Suprapubic skin (tissue), 4 donors: ENCODE data around the gene RCHY1.

Source experiments
- EP300 ChIP-seq: sonication (generic); formaldehyde crosslinking; IDR thresholded peaks from one replicate; pipeline ENCODE4 v1.6.1; 2017; ENCODE audit warnings: antibody characterized with exemption
- POLR2AphosphoS5 ChIP-seq, 3 donors: sonication (generic); formaldehyde crosslinking; IDR thresholded peaks; one replicate each; pipeline ENCODE4 v1.6.1; 2017; ENCODE audit warnings: antibody characterized with exemption in 3 of 3
- TF ChIP-seq, protein P1 (sequence below), 2 donors: fragments of 200-600 bp in 1 of 2; fragments of 450-650 bp in 1 of 2; sonication (generic) in 1 of 2; IDR thresholded peaks; one replicate each; pipeline ENCODE4 v1.5.1; 2016 to 2019; ENCODE audit warnings: antibody characterized with exemption in 2 of 2, mild to moderate bottlenecking in 1 of 2, moderate library complexity in 1 of 2

DNA sequence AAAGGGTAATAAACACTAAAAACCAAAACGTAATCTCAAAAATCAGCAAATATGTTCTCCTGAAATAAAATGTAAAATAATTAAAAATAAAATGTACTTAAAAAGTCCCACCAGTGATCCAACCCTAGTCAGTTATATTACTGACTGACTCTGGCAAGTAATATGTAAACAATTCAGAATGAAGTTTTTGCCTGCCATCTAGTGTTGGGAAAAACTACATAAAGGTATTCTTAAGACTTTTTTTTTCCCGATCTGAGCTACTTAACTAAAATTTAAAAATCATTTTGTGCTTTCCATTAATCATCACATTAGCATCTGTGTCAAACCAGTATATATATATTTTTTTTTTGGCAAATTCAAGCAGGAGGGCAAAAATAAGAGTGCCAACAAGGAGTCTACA lies 24.0 kb downstream of the RCHY1 start:
- TF ChIP-seq POLR2AphosphoS5 (IDR thresholded peaks at IDR 0.05) (no peak), EP300 (no peak)
- TF ChIP-seq, protein P1, sequence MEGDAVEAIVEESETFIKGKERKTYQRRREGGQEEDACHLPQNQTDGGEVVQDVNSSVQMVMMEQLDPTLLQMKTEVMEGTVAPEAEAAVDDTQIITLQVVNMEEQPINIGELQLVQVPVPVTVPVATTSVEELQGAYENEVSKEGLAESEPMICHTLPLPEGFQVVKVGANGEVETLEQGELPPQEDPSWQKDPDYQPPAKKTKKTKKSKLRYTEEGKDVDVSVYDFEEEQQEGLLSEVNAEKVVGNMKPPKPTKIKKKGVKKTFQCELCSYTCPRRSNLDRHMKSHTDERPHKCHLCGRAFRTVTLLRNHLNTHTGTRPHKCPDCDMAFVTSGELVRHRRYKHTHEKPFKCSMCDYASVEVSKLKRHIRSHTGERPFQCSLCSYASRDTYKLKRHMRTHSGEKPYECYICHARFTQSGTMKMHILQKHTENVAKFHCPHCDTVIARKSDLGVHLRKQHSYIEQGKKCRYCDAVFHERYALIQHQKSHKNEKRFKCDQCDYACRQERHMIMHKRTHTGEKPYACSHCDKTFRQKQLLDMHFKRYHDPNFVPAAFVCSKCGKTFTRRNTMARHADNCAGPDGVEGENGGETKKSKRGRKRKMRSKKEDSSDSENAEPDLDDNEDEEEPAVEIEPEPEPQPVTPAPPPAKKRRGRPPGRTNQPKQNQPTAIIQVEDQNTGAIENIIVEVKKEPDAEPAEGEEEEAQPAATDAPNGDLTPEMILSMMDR (IDR thresholded peaks at IDR 0.05) = no peak
